HepG2 (cell line): ENCODE data around the gene BMF. TPM values are rescaled to one million over a fixed set of nuclear protein-coding genes. Genes with fewer than 3 reads are reported as not detected.
A peak's percentile ranks its signal among the peaks of the same experiment; 100 is the strongest.

Experiments
- ZNF10 ChIP-seq: sonication (generic); formaldehyde crosslinking; IDR thresholded peaks from 2 replicates; pipeline ENCODE4 v1.4.0; 2020; ENCODE audit warnings: mild to moderate bottlenecking, low read depth, missing genetic modification reagents, borderline replicate concordance
- ZNF180 ChIP-seq: sonication (generic); formaldehyde crosslinking; IDR thresholded peaks from 2 replicates; pipeline ENCODE4 v1.4.0; 2020; ENCODE audit warnings: low read depth, missing genetic modification reagents, borderline replicate concordance
- ZNF644 ChIP-seq: IDR thresholded peaks from 2 replicates; pipeline ENCODE4 v1.6.1; 2016; ENCODE audit warnings: low read depth
- polyA plus RNA-seq, 8 experiments: library from polyadenylated mRNA; depleted of rRNA in 3 of 8; stranded (reverse) in 7 of 8; unstranded in 1 of 8; fragments of >200 nt; fragmentation: Illumina TruSeq in 4 of 8; extraction: Trizol in 4 of 8; gene quantifications; 2 replicates each; pipeline versions ENCODE4 v1.2.1 to v1.2.3, GENCODE V29; 2011 to 2016; ENCODE audit warnings: low read depth in 4 of 8, missing spikeins in 1 of 8, mixed read lengths in 1 of 8; ENCODE audit not compliant: insufficient read depth in 1 of 8
- total RNA-seq, 5 experiments: library from RNA; depleted of rRNA; stranded (reverse); fragments of >200 nt; fragmentation: Illumina TruSeq; extraction: Trizol; gene quantifications; 2 replicates each; pipeline ENCODE4 v1.2.3, GENCODE V29; 2016; ENCODE audit warnings: low read depth in 1 of 5
- TF ChIP-seq, protein P1 (sequence below): sonication (generic); formaldehyde crosslinking; IDR thresholded peaks from 2 replicates; pipeline ENCODE4 v1.4.0; 2020; ENCODE audit warnings: missing genetic modification reagents, borderline replicate concordance
- TF ChIP-seq, protein P2 (sequence below): sonication (generic); formaldehyde crosslinking; IDR thresholded peaks from 2 replicates; pipeline ENCODE4 v1.5.1; 2020; ENCODE audit warnings: mild to moderate bottlenecking, missing genetic modification reagents, moderate library complexity
- TF ChIP-seq, protein P3 (sequence below): sonication (generic); formaldehyde crosslinking; IDR thresholded peaks from 2 replicates; pipeline ENCODE4 v1.8.0; 2022; ENCODE audit warnings: missing genetic modification reagents, mild to moderate bottlenecking, borderline replicate concordance
- TF ChIP-seq, protein P4 (sequence below): sonication (generic); formaldehyde crosslinking; IDR thresholded peaks from 2 replicates; pipeline ENCODE4 v1.8.1; 2023; ENCODE audit warnings: mild to moderate bottlenecking, missing genetic modification reagents
- TF ChIP-seq, protein P5 (sequence below): sonication (generic); formaldehyde crosslinking; IDR thresholded peaks from one replicate; pipeline ENCODE4 v1.5.1; 2020; ENCODE audit warnings: mild to moderate bottlenecking, missing genetic modification reagents; ENCODE audit errors: not compliant biosample characterization
- TF ChIP-seq, protein P6 (sequence below): sonication (generic); formaldehyde crosslinking; IDR thresholded peaks from 2 replicates; pipeline ENCODE4 v1.5.0; 2020; ENCODE audit warnings: mild to moderate bottlenecking, missing genetic modification reagents

The BMF gene
- total and polyA plus RNA-seq, 2 of the 13 experiments (the other 11 are each of a cell fraction or from before 2014, with no cell fraction given): 8.7 to 15.9 TPM

DNA sequence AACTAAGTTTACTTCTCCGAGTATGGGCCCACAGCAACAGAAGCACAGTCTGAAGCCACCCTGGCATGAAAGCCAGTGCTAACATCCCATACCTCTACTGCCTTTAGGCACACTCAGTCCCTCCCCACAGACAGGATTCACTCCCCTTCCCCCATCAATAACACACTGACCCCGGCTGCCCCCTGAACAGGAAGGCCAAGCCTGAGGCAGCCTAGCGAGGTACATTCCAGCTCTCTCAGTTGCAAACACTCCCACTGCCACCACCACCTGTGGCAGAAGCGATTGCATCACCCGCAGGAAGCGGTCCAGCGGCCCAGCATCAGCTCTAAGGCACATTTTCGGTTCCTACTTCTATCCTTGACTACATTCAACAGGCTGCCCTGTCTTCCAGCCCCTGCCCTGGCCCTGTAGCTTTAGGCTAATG is 7.0 kb upstream of the BMF start (continued):
- TF ChIP-seq, protein P1, sequence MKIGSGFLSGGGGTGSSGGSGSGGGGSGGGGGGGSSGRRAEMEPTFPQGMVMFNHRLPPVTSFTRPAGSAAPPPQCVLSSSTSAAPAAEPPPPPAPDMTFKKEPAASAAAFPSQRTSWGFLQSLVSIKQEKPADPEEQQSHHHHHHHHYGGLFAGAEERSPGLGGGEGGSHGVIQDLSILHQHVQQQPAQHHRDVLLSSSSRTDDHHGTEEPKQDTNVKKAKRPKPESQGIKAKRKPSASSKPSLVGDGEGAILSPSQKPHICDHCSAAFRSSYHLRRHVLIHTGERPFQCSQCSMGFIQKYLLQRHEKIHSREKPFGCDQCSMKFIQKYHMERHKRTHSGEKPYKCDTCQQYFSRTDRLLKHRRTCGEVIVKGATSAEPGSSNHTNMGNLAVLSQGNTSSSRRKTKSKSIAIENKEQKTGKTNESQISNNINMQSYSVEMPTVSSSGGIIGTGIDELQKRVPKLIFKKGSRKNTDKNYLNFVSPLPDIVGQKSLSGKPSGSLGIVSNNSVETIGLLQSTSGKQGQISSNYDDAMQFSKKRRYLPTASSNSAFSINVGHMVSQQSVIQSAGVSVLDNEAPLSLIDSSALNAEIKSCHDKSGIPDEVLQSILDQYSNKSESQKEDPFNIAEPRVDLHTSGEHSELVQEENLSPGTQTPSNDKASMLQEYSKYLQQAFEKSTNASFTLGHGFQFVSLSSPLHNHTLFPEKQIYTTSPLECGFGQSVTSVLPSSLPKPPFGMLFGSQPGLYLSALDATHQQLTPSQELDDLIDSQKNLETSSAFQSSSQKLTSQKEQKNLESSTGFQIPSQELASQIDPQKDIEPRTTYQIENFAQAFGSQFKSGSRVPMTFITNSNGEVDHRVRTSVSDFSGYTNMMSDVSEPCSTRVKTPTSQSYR: peak; percentile 89
- TF ChIP-seq, protein P2, sequence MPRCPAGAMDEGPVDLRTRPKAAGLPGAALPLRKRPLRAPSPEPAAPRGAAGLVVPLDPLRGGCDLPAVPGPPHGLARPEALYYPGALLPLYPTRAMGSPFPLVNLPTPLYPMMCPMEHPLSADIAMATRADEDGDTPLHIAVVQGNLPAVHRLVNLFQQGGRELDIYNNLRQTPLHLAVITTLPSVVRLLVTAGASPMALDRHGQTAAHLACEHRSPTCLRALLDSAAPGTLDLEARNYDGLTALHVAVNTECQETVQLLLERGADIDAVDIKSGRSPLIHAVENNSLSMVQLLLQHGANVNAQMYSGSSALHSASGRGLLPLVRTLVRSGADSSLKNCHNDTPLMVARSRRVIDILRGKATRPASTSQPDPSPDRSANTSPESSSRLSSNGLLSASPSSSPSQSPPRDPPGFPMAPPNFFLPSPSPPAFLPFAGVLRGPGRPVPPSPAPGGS (CRISPR knock-in tag): no peak
- TF ChIP-seq, protein P3, sequence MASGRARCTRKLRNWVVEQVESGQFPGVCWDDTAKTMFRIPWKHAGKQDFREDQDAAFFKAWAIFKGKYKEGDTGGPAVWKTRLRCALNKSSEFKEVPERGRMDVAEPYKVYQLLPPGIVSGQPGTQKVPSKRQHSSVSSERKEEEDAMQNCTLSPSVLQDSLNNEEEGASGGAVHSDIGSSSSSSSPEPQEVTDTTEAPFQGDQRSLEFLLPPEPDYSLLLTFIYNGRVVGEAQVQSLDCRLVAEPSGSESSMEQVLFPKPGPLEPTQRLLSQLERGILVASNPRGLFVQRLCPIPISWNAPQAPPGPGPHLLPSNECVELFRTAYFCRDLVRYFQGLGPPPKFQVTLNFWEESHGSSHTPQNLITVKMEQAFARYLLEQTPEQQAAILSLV: no peak
- TF ChIP-seq ZNF10 (CRISPR knock-in tag): no peak
- TF ChIP-seq, protein P4, sequence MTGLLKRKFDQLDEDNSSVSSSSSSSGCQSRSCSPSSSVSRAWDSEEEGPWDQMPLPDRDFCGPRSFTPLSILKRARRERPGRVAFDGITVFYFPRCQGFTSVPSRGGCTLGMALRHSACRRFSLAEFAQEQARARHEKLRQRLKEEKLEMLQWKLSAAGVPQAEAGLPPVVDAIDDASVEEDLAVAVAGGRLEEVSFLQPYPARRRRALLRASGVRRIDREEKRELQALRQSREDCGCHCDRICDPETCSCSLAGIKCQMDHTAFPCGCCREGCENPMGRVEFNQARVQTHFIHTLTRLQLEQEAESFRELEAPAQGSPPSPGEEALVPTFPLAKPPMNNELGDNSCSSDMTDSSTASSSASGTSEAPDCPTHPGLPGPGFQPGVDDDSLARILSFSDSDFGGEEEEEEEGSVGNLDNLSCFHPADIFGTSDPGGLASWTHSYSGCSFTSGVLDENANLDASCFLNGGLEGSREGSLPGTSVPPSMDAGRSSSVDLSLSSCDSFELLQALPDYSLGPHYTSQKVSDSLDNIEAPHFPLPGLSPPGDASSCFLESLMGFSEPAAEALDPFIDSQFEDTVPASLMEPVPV: no peak
- peak; percentile 47; the same call in 1 of the 2 replicates for TF ChIP-seq ZNF644 (CRISPR knock-in tag)
- TF ChIP-seq, protein P5, sequence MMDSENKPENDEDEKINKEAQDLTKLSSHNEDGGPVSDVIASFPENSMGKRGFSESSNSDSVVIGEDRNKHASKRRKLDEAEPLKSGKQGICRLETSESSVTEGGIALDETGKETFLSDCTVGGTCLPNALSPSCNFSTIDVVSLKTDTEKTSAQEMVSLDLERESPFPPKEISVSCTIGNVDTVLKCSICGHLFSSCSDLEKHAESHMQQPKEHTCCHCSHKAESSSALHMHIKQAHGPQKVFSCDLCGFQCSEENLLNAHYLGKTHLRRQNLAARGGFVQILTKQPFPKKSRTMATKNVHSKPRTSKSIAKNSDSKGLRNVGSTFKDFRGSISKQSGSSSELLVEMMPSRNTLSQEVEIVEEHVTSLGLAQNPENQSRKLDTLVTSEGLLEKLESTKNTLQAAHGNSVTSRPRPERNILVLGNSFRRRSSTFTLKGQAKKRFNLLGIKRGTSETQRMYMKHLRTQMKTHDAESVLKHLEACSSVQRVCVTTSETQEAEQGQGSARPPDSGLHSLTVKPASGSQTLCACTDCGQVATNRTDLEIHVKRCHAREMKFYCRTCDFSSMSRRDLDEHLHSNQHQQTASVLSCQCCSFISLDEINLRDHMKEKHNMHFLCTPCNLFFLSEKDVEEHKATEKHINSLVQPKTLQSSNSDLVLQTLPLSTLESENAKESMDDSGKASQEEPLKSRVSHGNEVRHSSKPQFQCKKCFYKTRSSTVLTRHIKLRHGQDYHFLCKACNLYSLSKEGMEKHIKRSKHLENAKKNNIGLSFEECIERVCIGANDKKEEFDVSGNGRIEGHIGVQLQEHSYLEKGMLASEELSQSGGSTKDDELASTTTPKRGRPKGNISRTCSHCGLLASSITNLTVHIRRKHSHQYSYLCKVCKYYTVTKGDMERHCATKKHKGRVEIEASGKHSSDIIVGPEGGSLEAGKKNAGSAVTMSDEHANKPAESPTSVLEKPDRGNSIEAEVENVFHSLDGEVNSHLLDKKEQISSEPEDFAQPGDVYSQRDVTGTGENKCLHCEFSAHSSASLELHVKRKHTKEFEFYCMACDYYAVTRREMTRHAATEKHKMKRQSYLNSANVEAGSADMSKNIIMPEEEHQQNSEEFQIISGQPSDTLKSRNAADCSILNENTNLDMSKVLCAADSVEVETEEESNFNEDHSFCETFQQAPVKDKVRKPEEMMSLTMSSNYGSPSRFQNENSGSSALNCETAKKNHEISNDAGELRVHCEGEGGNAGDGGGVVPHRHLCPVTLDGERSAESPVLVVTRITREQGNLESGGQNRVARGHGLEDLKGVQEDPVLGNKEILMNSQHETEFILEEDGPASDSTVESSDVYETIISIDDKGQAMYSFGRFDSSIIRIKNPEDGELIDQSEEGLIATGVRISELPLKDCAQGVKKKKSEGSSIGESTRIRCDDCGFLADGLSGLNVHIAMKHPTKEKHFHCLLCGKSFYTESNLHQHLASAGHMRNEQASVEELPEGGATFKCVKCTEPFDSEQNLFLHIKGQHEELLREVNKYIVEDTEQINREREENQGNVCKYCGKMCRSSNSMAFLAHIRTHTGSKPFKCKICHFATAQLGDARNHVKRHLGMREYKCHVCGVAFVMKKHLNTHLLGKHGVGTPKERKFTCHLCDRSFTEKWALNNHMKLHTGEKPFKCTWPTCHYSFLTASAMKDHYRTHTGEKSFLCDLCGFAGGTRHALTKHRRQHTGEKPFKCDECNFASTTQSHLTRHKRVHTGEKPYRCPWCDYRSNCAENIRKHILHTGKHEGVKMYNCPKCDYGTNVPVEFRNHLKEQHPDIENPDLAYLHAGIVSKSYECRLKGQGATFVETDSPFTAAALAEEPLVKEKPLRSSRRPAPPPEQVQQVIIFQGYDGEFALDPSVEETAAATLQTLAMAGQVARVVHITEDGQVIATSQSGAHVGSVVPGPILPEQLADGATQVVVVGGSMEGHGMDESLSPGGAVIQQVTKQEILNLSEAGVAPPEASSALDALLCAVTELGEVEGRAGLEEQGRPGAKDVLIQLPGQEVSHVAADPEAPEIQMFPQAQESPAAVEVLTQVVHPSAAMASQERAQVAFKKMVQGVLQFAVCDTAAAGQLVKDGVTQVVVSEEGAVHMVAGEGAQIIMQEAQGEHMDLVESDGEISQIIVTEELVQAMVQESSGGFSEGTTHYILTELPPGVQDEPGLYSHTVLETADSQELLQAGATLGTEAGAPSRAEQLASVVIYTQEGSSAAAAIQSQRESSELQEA (CRISPR knock-in tag): no peak
- TF ChIP-seq ZNF180: no peak
- TF ChIP-seq, protein P6, sequence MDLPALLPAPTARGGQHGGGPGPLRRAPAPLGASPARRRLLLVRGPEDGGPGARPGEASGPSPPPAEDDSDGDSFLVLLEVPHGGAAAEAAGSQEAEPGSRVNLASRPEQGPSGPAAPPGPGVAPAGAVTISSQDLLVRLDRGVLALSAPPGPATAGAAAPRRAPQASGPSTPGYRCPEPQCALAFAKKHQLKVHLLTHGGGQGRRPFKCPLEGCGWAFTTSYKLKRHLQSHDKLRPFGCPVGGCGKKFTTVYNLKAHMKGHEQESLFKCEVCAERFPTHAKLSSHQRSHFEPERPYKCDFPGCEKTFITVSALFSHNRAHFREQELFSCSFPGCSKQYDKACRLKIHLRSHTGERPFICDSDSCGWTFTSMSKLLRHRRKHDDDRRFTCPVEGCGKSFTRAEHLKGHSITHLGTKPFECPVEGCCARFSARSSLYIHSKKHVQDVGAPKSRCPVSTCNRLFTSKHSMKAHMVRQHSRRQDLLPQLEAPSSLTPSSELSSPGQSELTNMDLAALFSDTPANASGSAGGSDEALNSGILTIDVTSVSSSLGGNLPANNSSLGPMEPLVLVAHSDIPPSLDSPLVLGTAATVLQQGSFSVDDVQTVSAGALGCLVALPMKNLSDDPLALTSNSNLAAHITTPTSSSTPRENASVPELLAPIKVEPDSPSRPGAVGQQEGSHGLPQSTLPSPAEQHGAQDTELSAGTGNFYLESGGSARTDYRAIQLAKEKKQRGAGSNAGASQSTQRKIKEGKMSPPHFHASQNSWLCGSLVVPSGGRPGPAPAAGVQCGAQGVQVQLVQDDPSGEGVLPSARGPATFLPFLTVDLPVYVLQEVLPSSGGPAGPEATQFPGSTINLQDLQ: no peak
